Stimulated activated CD8-positive, alpha-beta memory T cell treated with anti-CD3 and anti-CD28 coated beads, Interleukin-7, amount 100 ng/mL, for 1 hour (primary cell): ENCODE measurements around the gene CERS4.
A peak's percentile ranks its signal among the peaks of the same experiment; 100 is the strongest.
"Not testable (repeated sequence)": the region's sequence is repeated elsewhere in the genome, so short reads cannot be mapped to it uniquely, and the experiment has no call there.

Experiments used
- DNase-seq, 2 donors: peaks; one replicate each; pipeline ENCODE4 v3.0.0-alpha.2; 2020; ENCODE audit warnings: low read depth in 2 of 2

Gene CERS4

GRCh38 chr19:8262431-8262830 lies 53.3 kb downstream of the CERS4 start:
- DNase-seq, result no peak

GRCh38 chr19:8264248-8264647 lies 55.1 kb downstream of the CERS4 start:
- DNase-seq, result not testable (repeated sequence)

- no peak for DNase-seq
Observed at GRCh38 chr19:8265872-8266271, 56.7 kb downstream of the CERS4 start.

- DNase-seq, result no peak
Observed at GRCh38 chr19:8269724-8270123, 60.6 kb downstream of the CERS4 start.

GRCh38 chr19:8276508-8276907 lies 67.3 kb downstream of the CERS4 start:
- not testable (repeated sequence) for DNase-seq

- DNase-seq, result not testable (repeated sequence)
Observed at GRCh38 chr19:8291337-8291736, 82.2 kb downstream of the CERS4 start.

- DNase-seq, result no peak
Observed at GRCh38 chr19:8302357-8302691, 93.2 kb downstream of the CERS4 start.

- no peak for DNase-seq
Observed at GRCh38 chr19:8302734-8303133, 93.6 kb downstream of the CERS4 start.

GRCh38 chr19:8304841-8305621 lies 95.9 kb downstream of the CERS4 start:
- no peak for DNase-seq

GRCh38 chr19:8305798-8306197 lies 96.6 kb downstream of the CERS4 start:
- DNase-seq, result no peak

GRCh38 chr19:8306235-8307054 lies 97.3 kb downstream of the CERS4 start:
- DNase-seq, result no peak

- DNase-seq, result no peak
Observed at GRCh38 chr19:8307400-8307964, 98.3 kb downstream of the CERS4 start.

GRCh38 chr19:8307965-8308866 lies 99.0 kb downstream of the CERS4 start, which contains the start of gene CD320:
CD320 (minus strand) TSS chr19:8308358; CDS start chr19:8308290, 68 bp downstream.
- peak; percentile 58 to 73 for DNase-seq

- no peak for DNase-seq
Observed at GRCh38 chr19:8308891-8309291, 99.7 kb downstream of the CERS4 start.

- no peak for DNase-seq
Observed at GRCh38 chr19:8310342-8311055, 101.3 kb downstream of the CERS4 start.

GRCh38 chr19:8311461-8312260 lies 102.5 kb downstream of the CERS4 start:
- no peak for DNase-seq
